ENCODE results near the gene RSPH4A.
A peak's percentile ranks its signal among the peaks of the same experiment; 100 is the strongest.

Gene RSPH4A

DNA sequence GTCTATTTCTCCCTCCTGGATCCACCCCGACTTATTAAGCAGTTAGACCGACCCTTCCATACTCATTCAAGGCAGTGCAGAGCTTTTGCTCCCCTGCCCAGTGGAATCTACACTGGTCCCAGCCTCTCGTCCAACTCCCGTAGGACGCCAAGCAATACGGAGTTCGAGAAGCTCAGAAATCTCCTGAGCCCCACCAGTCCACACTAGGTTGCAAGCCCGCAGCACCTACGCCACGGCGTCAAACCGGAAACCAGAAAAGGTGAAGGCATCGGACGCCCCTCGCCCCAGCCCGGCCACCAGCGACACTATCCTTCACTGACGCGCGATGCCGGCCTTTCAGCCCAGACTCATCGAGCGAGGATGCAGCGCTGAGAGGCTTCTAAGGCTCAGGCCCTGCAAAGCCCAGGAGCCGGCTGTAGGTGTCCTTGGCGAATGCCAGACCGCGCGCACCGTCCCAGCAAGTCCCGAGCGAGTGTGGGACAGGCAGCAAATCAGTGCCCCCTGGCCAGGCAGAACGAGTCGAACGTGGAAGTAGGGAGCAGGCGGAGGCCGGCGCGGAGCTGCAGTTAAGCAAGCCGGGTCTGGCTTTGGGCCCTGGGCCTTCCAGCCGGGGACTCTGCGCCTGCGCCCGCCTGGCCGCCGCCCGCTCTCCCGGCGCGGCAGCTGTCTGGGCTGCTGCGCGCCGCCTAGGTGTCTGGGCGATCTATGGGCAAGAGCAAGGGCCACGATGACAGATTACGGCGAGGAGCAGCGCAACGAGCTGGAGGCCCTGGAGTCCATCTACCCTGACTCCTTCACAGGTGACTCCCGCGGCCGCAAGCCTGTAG, 45.2 kb upstream of the RSPH4A start, which contains the start of gene RWDD1:
TSS of gene RWDD1 (plus strand) at position 649 of the 827 bp plus-strand sequence. CDS start at position 728, 79 bp downstream.
- Histone ChIP-seq H3K9me2 (ENCODE audit: low read depth, low read length) (no peaks in the 10 kb centered on the region), H3K4me1 (ENCODE audit: insufficient read depth, low read length, severe bottlenecking) (peaks cover 30% of the 10 kb centered on the region), H3K36me3 (ENCODE audit: insufficient read depth, low read length) (peaks cover 21% of the 10 kb centered on the region), H2AFZ (ENCODE audit: low read length) (peak within 1 kb of the TSS; percentile 7; the same call in 1 of the 2 replicates), H3K79me2 (ENCODE audit: insufficient read depth, low read length) (peaks cover 26% of the 10 kb centered on the region), H3K9me3 (ENCODE audit: low read length) (no peaks in the 10 kb centered on the region), H3K27ac (ENCODE audit: low read depth, low read length, poor library complexity, severe bottlenecking) (peak within 1 kb of the TSS; percentile 47), H3F3A (ENCODE audit: insufficient read depth, low read length) (no peaks in the 10 kb centered on the region), H3K27me3 (ENCODE audit: insufficient read depth, low read length) (no peaks in the 10 kb centered on the region), H4K20me1 (ENCODE audit: insufficient read depth, low read length) (no peaks in the 10 kb centered on the region), H3K4me3 (ENCODE audit: low read depth, low read length, poor library complexity, severe bottlenecking) (peak within 1 kb of the TSS; percentile 85), H3K9ac (ENCODE audit: low read length) (peak within 1 kb of the TSS; percentile 89), H3K4me2 (ENCODE audit: low read length) (peak within 1 kb of the TSS; percentile 88)
- TF ChIP-seq, protein P1, sequence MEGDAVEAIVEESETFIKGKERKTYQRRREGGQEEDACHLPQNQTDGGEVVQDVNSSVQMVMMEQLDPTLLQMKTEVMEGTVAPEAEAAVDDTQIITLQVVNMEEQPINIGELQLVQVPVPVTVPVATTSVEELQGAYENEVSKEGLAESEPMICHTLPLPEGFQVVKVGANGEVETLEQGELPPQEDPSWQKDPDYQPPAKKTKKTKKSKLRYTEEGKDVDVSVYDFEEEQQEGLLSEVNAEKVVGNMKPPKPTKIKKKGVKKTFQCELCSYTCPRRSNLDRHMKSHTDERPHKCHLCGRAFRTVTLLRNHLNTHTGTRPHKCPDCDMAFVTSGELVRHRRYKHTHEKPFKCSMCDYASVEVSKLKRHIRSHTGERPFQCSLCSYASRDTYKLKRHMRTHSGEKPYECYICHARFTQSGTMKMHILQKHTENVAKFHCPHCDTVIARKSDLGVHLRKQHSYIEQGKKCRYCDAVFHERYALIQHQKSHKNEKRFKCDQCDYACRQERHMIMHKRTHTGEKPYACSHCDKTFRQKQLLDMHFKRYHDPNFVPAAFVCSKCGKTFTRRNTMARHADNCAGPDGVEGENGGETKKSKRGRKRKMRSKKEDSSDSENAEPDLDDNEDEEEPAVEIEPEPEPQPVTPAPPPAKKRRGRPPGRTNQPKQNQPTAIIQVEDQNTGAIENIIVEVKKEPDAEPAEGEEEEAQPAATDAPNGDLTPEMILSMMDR (IDR thresholded peaks at IDR 0.05; ENCODE audit: low read length): 0 out of 2 replicates have a peak, but pooled peaks have one; percentile 13
- TF ChIP-seq EZH2 (IDR thresholded peaks at IDR 0.05; ENCODE audit: borderline replicate concordance, low read length): no peak

DNA sequence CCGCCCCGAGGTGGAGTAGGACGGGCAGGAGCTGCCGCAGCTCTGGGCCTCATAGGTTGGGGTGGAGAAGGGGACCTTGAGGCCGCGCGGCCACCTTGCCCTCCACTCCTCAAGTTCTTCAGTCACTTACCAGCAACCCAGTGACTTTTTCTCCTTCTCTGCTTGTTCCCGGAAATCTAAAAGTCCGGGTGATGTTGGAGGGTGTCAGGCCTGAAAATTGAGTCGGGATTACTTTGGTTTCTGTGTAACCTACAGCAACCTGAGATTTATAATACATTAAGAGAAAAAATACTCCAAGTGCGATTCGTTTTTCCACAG, 44.6 kb upstream of the RSPH4A start:
- Histone ChIP-seq H3K27ac (ENCODE audit: low read depth, low read length, poor library complexity, severe bottlenecking) (peak overlapping the region; percentile 47), H3K9me3 (ENCODE audit: low read length) (no peaks in the 10 kb centered on the region), H3K4me2 (ENCODE audit: low read length) (peak overlapping the region; percentile 88), H4K20me1 (ENCODE audit: insufficient read depth, low read length) (no peaks in the 10 kb centered on the region), H3K36me3 (ENCODE audit: insufficient read depth, low read length) (peaks cover 26% of the 10 kb centered on the region), H3K9me2 (ENCODE audit: low read depth, low read length) (no peaks in the 10 kb centered on the region), H3K4me1 (ENCODE audit: insufficient read depth, low read length, severe bottlenecking) (peaks cover 30% of the 10 kb centered on the region), H3F3A (ENCODE audit: insufficient read depth, low read length) (no peaks in the 10 kb centered on the region), H2AFZ (ENCODE audit: low read length) (no peak overlapping the region), H3K9ac (ENCODE audit: low read length) (peak overlapping the region; percentile 89), H3K79me2 (ENCODE audit: insufficient read depth, low read length) (peaks cover 26% of the 10 kb centered on the region), H3K27me3 (ENCODE audit: insufficient read depth, low read length) (no peaks in the 10 kb centered on the region), H3K4me3 (ENCODE audit: low read depth, low read length, poor library complexity, severe bottlenecking) (peak overlapping the region; percentile 85)
- TF ChIP-seq, protein P1 (IDR thresholded peaks at IDR 0.05; ENCODE audit: low read length): 0 out of 2 replicates have a peak, but pooled peaks have one; percentile 3
- no peak for TF ChIP-seq EZH2 (IDR thresholded peaks at IDR 0.05; ENCODE audit: borderline replicate concordance, low read length)

DNA sequence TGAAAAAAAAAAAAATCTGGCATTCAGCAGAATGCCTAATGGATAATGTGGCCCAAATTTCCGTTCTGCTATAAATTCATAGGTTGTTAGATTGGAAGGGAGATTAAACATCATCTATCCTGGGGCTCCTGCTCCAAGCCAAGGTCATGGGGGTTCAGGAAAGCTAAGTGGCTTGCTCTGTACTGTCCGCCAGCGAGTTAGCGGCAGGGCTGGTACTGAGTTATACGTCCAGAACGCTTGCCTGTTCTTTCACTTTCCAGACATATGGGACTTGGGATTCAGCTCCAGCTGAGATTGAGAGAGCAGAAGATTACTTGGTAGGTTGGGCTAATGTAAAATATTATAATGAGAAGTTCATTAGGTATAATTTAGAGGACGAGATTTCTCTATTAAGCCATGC, 44.1 kb upstream of the RSPH4A start:
- Histone ChIP-seq H3F3A (ENCODE audit: insufficient read depth, low read length) (no peaks in the 10 kb centered on the region), H3K27ac (ENCODE audit: low read depth, low read length, poor library complexity, severe bottlenecking) (no peak overlapping the region), H3K4me1 (ENCODE audit: insufficient read depth, low read length, severe bottlenecking) (peaks cover 30% of the 10 kb centered on the region), H3K36me3 (ENCODE audit: insufficient read depth, low read length) (peaks cover 32% of the 10 kb centered on the region), H3K27me3 (ENCODE audit: insufficient read depth, low read length) (no peaks in the 10 kb centered on the region), H4K20me1 (ENCODE audit: insufficient read depth, low read length) (no peaks in the 10 kb centered on the region), H3K9me2 (ENCODE audit: low read depth, low read length) (no peaks in the 10 kb centered on the region), H3K79me2 (ENCODE audit: insufficient read depth, low read length) (peaks cover 26% of the 10 kb centered on the region), H3K4me2 (ENCODE audit: low read length) (peak overlapping the region; percentile 88), H3K4me3 (ENCODE audit: low read depth, low read length, poor library complexity, severe bottlenecking) (peak overlapping the region; percentile 85), H2AFZ (ENCODE audit: low read length) (no peak overlapping the region), H3K9ac (ENCODE audit: low read length) (peak overlapping the region; percentile 89), H3K9me3 (ENCODE audit: low read length) (no peaks in the 10 kb centered on the region)
- TF ChIP-seq, protein P1 (IDR thresholded peaks at IDR 0.05; ENCODE audit: low read length): no peak
- no peak for TF ChIP-seq EZH2 (IDR thresholded peaks at IDR 0.05; ENCODE audit: borderline replicate concordance, low read length)

Measured in OCI-LY1 (cell line).